K562 (cell line): Measurements from ENCODE around the gene PRDM4. TPM values are rescaled to one million over a fixed set of nuclear protein-coding genes. Genes with fewer than 3 reads are reported as not detected.

ENCODE experiments used
- BRCA1 ChIP-seq, 2 experiments: fragments of 450-650 bp in 1 of 2; sonication (generic) in 1 of 2; formaldehyde crosslinking in 1 of 2; IDR thresholded peaks; 2 replicates each; pipeline versions ENCODE4 v1.5.0 to v1.6.1; 2017 to 2020; ENCODE audit warnings: mild to moderate bottlenecking in 1 of 2, missing genetic modification reagents in 1 of 2
- DMBX1 ChIP-seq: fragments of 250-450 bp; sonication (Bioruptor Pico); IDR thresholded peaks from 2 replicates; pipeline ENCODE4 v1.8.0; 2022; ENCODE audit warnings: inconsistent platforms, mild to moderate bottlenecking, moderate library complexity, borderline replicate concordance
- ELF1 ChIP-seq: fragments of 200-800 bp; sonication (Bioruptor generic); IDR thresholded peaks from 2 replicates; pipeline ENCODE4 v1.6.1; 2016; ENCODE audit warnings: missing genetic modification characterization, missing compliant biosample characterization
- GTF3C2 ChIP-seq: IDR thresholded peaks from 3 replicates; pipeline ENCODE4 v1.6.1; 2011; ENCODE audit warnings: borderline replicate concordance, mild to moderate bottlenecking, moderate library complexity; ENCODE audit not compliant: insufficient read length; ENCODE audit errors: extremely low read depth
- HDAC2 ChIP-seq: fragments of 450-650 bp; IDR thresholded peaks from 2 replicates; pipeline ENCODE4 v1.6.1; 2016; ENCODE audit warnings: mild to moderate bottlenecking
- KLF10 ChIP-seq: fragments of 250-450 bp; sonication (Bioruptor Pico); IDR thresholded peaks from 2 replicates; pipeline ENCODE4 v1.6.1; 2021; ENCODE audit warnings: matching md5 sums
- MTA1 ChIP-seq: fragments of 450-650 bp; IDR thresholded peaks from 2 replicates; pipeline ENCODE4 v1.6.1; 2017; ENCODE audit warnings: borderline replicate concordance
- PYGO2 ChIP-seq: fragments of 450-650 bp; IDR thresholded peaks from 2 replicates; pipeline ENCODE4 v1.6.1; 2016; ENCODE audit warnings: mild to moderate bottlenecking, missing genetic modification characterization, moderate library complexity, missing compliant biosample characterization
- RBM17 ChIP-seq: fragments of 200-400 bp; formaldehyde crosslinking; IDR thresholded peaks from 2 replicates; pipeline ENCODE4 v1.6.1; 2017; ENCODE audit warnings: low read depth, mild to moderate bottlenecking, low read length, borderline replicate concordance
- REST ChIP-seq, 2 experiments: fragments of 450-650 bp; formaldehyde crosslinking in 1 of 2; IDR thresholded peaks; 2 replicates each; pipeline versions ENCODE4 v1.4.0 to v1.6.1; 2014 to 2020; ENCODE audit warnings: mild to moderate bottlenecking in 2 of 2, borderline replicate concordance in 1 of 2, low read depth in 1 of 2
- SNRNP70 ChIP-seq: fragments of 200-400 bp; formaldehyde crosslinking; optimal IDR thresholded peaks from 2 replicates; pipeline ENCODE3; 2017; ENCODE audit warnings: low read depth, low read length
- STAT5B ChIP-seq: fragments of 250-450 bp; sonication (Bioruptor Pico); IDR thresholded peaks from 2 replicates; pipeline ENCODE4 v1.8.0; 2021; ENCODE audit warnings: mild to moderate bottlenecking, inconsistent platforms
- TAL1 ChIP-seq: fragments of 450-650 bp; IDR thresholded peaks from 2 replicates; pipeline ENCODE4 v1.6.1; 2016; ENCODE audit warnings: mild to moderate bottlenecking
- XRCC5 ChIP-seq: fragments of 200-400 bp; formaldehyde crosslinking; IDR thresholded peaks from 2 replicates; pipeline ENCODE4 v1.6.1; 2017; ENCODE audit warnings: low read depth, mild to moderate bottlenecking, low read length
- ZFP1 ChIP-seq: fragments of 450-650 bp; formaldehyde crosslinking; IDR thresholded peaks from 2 replicates; pipeline ENCODE4 v1.4.0; 2020; ENCODE audit warnings: mild to moderate bottlenecking, mixed read lengths
- ZNF23 ChIP-seq: fragments of 250-450 bp; sonication (Bioruptor Pico); IDR thresholded peaks from 2 replicates; pipeline ENCODE4 v1.4.0; 2020; ENCODE audit warnings: mild to moderate bottlenecking
- ZNF274 ChIP-seq: IDR thresholded peaks from 2 replicates; pipeline ENCODE4 v1.6.1; 2011; ENCODE audit warnings: low read depth, mild to moderate bottlenecking, low read length, moderate library complexity, borderline replicate concordance
- polyA plus RNA-seq, 8 experiments: library from polyadenylated mRNA; depleted of rRNA in 4 of 8; stranded (reverse) in 5 of 8; unstranded in 3 of 8; fragments of >200 nt; fragmentation: Nextera tagmentation in 2 of 8; fragmentation: Illumina TruSeq in 1 of 8; extraction: Ambion mirVana in 2 of 8; extraction: Trizol in 1 of 8; gene quantifications; 2 replicates each; pipeline versions ENCODE4 v1.2.1 to v1.2.3, GENCODE V29; 2011 to 2014; ENCODE audit warnings: inconsistent platforms in 1 of 8, missing spikeins in 1 of 8
- total RNA-seq, 7 experiments: library from RNA; depleted of rRNA in 6 of 7; stranded (reverse); fragments of >200 nt in 6 of 7; fragmentation: Illumina TruSeq in 2 of 7; extraction: Trizol in 2 of 7; gene quantifications; 2 replicates each; pipeline versions ENCODE4 v1.2.1 to v1.2.3, GENCODE V29; 2011 to 2021; ENCODE audit warnings: low replicate concordance in 1 of 7

Gene PRDM4
- total and polyA plus RNA-seq, 9 of the 15 experiments (the other 6 are each of a cell fraction or from before 2014, with no cell fraction given) = 5.9 to 26.0 (median 20.0) TPM

GRCh38 chr12:107760809-107761501 is at the start of gene PRDM4 (continued):
- TF ChIP-seq REST (IDR thresholded peaks at IDR 0.05; ENCODE audit: borderline replicate concordance) (peak; percentile 95), REST (CRISPR knock-in tag; IDR thresholded peaks at IDR 0.05; ENCODE audit: low read depth) (no peak), TAL1 (no peak), ZNF274 (no peak), PYGO2 (tag) (no peak), STAT5B (CRISPR knock-in tag) (no peak), BRCA1 (IDR thresholded peaks at IDR 0.05) (no peak), BRCA1 (CRISPR knock-in tag; IDR thresholded peaks at IDR 0.05) (no peak), RBM17 (no peak), DMBX1 (CRISPR knock-in tag) (no peak), ZFP1 (no peak), ZNF23 (CRISPR knock-in tag) (no peak), MTA1 (no peak), SNRNP70 (no peak), KLF10 (CRISPR knock-in tag) (no peak), ELF1 (peak; percentile 94), HDAC2 (no peak), XRCC5 (peak; percentile 77; the same call in 1 of the 2 replicates), GTF3C2 (no peak)
